Ishikawa (cell line): ENCODE data around the gene IGSF6.

Experiments
- CEBPB ChIP-seq: IDR thresholded peaks from 2 replicates; pipeline ENCODE4 v1.6.1; 2012
- CREB1 ChIP-seq: IDR thresholded peaks from 2 replicates; pipeline ENCODE4 v1.6.1; 2012; ENCODE audit warnings: low read depth
- EGR1 ChIP-seq: IDR thresholded peaks from 2 replicates; pipeline ENCODE4 v1.6.1; 2012
- EP300 ChIP-seq: IDR thresholded peaks from 2 replicates; pipeline ENCODE4 v1.6.1; 2012; ENCODE audit warnings: borderline replicate concordance
- FOXM1 ChIP-seq: IDR thresholded peaks from 2 replicates; pipeline ENCODE4 v1.6.1; 2012; ENCODE audit warnings: low read depth, borderline replicate concordance
- MAX ChIP-seq: IDR thresholded peaks from 2 replicates; pipeline ENCODE4 v1.6.1; 2012
- NFIC ChIP-seq: IDR thresholded peaks from 2 replicates; pipeline ENCODE4 v1.6.1; 2012
- RAD21 ChIP-seq: IDR thresholded peaks from 2 replicates; pipeline ENCODE4 v1.6.1; 2012; ENCODE audit warnings: low read depth
- REST ChIP-seq: IDR thresholded peaks from 2 replicates; pipeline ENCODE4 v1.6.1; 2012; ENCODE audit warnings: low read depth, mild to moderate bottlenecking
- TAF1 ChIP-seq: IDR thresholded peaks from 2 replicates; pipeline ENCODE4 v1.6.1; 2012; ENCODE audit warnings: low read depth, mild to moderate bottlenecking
- TCF12 ChIP-seq: IDR thresholded peaks from 2 replicates; pipeline ENCODE4 v1.6.1; 2012; ENCODE audit warnings: low read depth
- TEAD4 ChIP-seq: IDR thresholded peaks from 2 replicates; pipeline ENCODE4 v1.6.1; 2012
- USF1 ChIP-seq: IDR thresholded peaks from 2 replicates; pipeline ENCODE4 v1.6.1; 2012
- YY1 ChIP-seq: IDR thresholded peaks from 2 replicates; pipeline ENCODE4 v1.6.1; 2012; ENCODE audit warnings: low read depth
- ZBTB7A ChIP-seq: IDR thresholded peaks from 2 replicates; pipeline ENCODE4 v1.6.1; 2012; ENCODE audit warnings: low read depth

The IGSF6 gene

GRCh38 chr16:21638573-21638975 lies 13.8 kb downstream of the IGSF6 start:
- TF ChIP-seq MAX (no peak), ZBTB7A (no peak), RAD21 (no peak), NFIC (no peak), EP300 (no peak), TCF12 (no peak)

GRCh38 chr16:21637032-21637968 lies 15.1 kb downstream of the IGSF6 start:
- TF ChIP-seq TEAD4 (no peak), REST (no peak), TCF12 (no peak), CEBPB (no peak), MAX (no peak), ZBTB7A (no peak)

- TF ChIP-seq YY1 (no peak), TCF12 (no peak), NFIC (no peak), MAX (no peak), EGR1 (no peak), TEAD4 (no peak), RAD21 (no peak), TAF1 (no peak), ZBTB7A (no peak), CEBPB (no peak)
These were observed 18.2 kb downstream of the IGSF6 start for GRCh38 chr16:21634216-21634615.

GRCh38 chr16:21628772-21629171 lies 23.6 kb downstream of the IGSF6 start:
- TF ChIP-seq FOXM1 (no peak), EP300 (no peak), ZBTB7A (no peak)

GRCh38 chr16:21628121-21628726 lies 24.2 kb downstream of the IGSF6 start:
- TF ChIP-seq EP300 (no peak), RAD21 (no peak), TCF12 (no peak), USF1 (no peak), TAF1 (no peak), CREB1 (no peak), NFIC (no peak), FOXM1 (no peak), YY1 (no peak), TEAD4 (no peak), ZBTB7A (no peak), MAX (no peak)

- TF ChIP-seq EP300 (no peak), CEBPB (no peak), RAD21 (no peak), TEAD4 (no peak), ZBTB7A (no peak), TAF1 (no peak), NFIC (no peak), TCF12 (no peak), FOXM1 (no peak), USF1 (no peak), MAX (no peak), CREB1 (no peak), REST (no peak), EGR1 (no peak), YY1 (no peak)
These were observed 25.6 kb downstream of the IGSF6 start for GRCh38 chr16:21626659-21627277.
